Panc1 (cell line): ENCODE measurements around the gene MARS2. TPM values are rescaled to one million over a fixed set of nuclear protein-coding genes. Genes with fewer than 3 reads are reported as not detected.
A peak's percentile ranks its signal among the peaks of the same experiment; 100 is the strongest.

Experiments
- ATAC-seq: fragments of 200-7000 bp; cut with Tn5 transposase; 2 replicates; pipeline ENCODE4 v1.9.1; 2020; ENCODE audit warnings: mild to moderate bottlenecking, moderate library complexity
- BruUV-seq: library from RNA; stranded (reverse); fragments of 400-500 nt; replicated peaks from 2 replicates; lab custom pipeline; 2021; lab: Mats Ljungman, UMichigan
- CTCF ChIA-PET: fragments of 300-600 bp; sonication (Branson Sonifier 250); formaldehyde crosslinking; loops from one replicate; lab custom pipeline; 2022; ENCODE audit warnings: antibody characterized with exemption; lab: Charles Lee
- POLR2A ChIA-PET: fragments of 300-600 bp; sonication (Branson Sonifier 250); formaldehyde crosslinking; loops from one replicate; lab custom pipeline; 2022; ENCODE audit warnings: antibody characterized with exemption; lab: Charles Lee
- DNase-seq: peaks from one replicate; pipeline ENCODE4 v3.0.0-alpha.2; 2010; ENCODE audit warnings: low read depth, low spot score
- H3K27ac ChIP-seq: 2 replicates; pipeline ENCODE4 v1.5.1; 2011; ENCODE audit warnings: mild to moderate bottlenecking, low read length, inconsistent platforms
- H3K27me3 ChIP-seq: fragments of 200-500 bp; sonication (Bioruptor generic); 2 replicates; pipeline ENCODE4 v1.6.0; 2014; ENCODE audit warnings: low read length, inconsistent platforms; ENCODE audit not compliant: control insufficient read depth, insufficient read depth
- H3K36me3 ChIP-seq: fragments of 200-500 bp; sonication (Bioruptor generic); 2 replicates; pipeline ENCODE4 v1.5.1; 2014; ENCODE audit warnings: inconsistent platforms, mild to moderate bottlenecking, low read length, moderate library complexity; ENCODE audit not compliant: control insufficient read depth, insufficient read depth
- H3K4me1 ChIP-seq: 2 replicates; pipeline ENCODE4 v1.5.1; 2011; ENCODE audit warnings: inconsistent platforms, mild to moderate bottlenecking, low read length, moderate library complexity; ENCODE audit not compliant: control insufficient read depth, insufficient read depth
- H3K4me3 ChIP-seq, 2 experiments: 2 replicates each; pipeline ENCODE4 v1.5.1; 2011 to 2012; ENCODE audit warnings: low read depth in 2 of 2, low read length in 2 of 2, mild to moderate bottlenecking in 2 of 2, inconsistent platforms in 1 of 2, moderate library complexity in 1 of 2
- H3K9me3 ChIP-seq: fragments of 200-500 bp; sonication (Bioruptor generic); 2 replicates; pipeline ENCODE4 v1.5.1; 2014; ENCODE audit warnings: low read depth, mild to moderate bottlenecking, inconsistent platforms, low read length, moderate library complexity; ENCODE audit not compliant: control insufficient read depth, insufficient read depth
- POLR2AphosphoS5 ChIP-seq: IDR thresholded peaks from 2 replicates; pipeline ENCODE4 v1.6.1; 2012; ENCODE audit warnings: mild to moderate bottlenecking, low read depth, low read length, moderate library complexity
- SIN3A ChIP-seq: IDR thresholded peaks from 2 replicates; pipeline ENCODE4 v1.6.1; 2012; ENCODE audit warnings: low read depth, mild to moderate bottlenecking, low read length, moderate library complexity, borderline replicate concordance; ENCODE audit not compliant: insufficient read depth
- TCF7L2 ChIP-seq: IDR thresholded peaks from 2 replicates; pipeline ENCODE4 v1.6.1; 2011; ENCODE audit warnings: mild to moderate bottlenecking, low read depth, low read length, inconsistent platforms
- in situ Hi-C: cut with HindIII; loops from 2 replicates; pipeline ENCODE4 v1.10.0; 2016; ENCODE audit warnings: low sequenced_read_pairs, low pct_unique_long_range_greater_than_20kb
- intact Hi-C: fragments of 100-400 bp; cut with micrococcal nuclease; formaldehyde crosslinking; loops from one replicate; pipeline ENCODE4 v1.10.0; 2022; ENCODE audit not compliant: unreplicated experiment
- total RNA-seq: library from RNA; stranded (reverse); gene quantifications from one replicate; pipeline ENCODE4 v1.2.1, GENCODE V29; 2021; ENCODE audit not compliant: unreplicated experiment
- TF ChIP-seq, protein P1 (sequence below): fragments of 450-650 bp; IDR thresholded peaks from 2 replicates; pipeline ENCODE4 v1.5.1; 2017; ENCODE audit warnings: mild to moderate bottlenecking
- TF ChIP-seq, protein P2 (sequence below), 2 experiments: IDR thresholded peaks; 2 replicates each; pipeline ENCODE4 v1.6.1; 2011 to 2012; ENCODE audit warnings: low read depth in 2 of 2, control low read depth in 1 of 2, low read length in 1 of 2, mild to moderate bottlenecking in 1 of 2, moderate library complexity in 1 of 2; ENCODE audit not compliant: insufficient read depth in 1 of 2

The MARS2 gene
- total RNA-seq, 1 experiment from 2014 or later = 8.7 TPM

DNA sequence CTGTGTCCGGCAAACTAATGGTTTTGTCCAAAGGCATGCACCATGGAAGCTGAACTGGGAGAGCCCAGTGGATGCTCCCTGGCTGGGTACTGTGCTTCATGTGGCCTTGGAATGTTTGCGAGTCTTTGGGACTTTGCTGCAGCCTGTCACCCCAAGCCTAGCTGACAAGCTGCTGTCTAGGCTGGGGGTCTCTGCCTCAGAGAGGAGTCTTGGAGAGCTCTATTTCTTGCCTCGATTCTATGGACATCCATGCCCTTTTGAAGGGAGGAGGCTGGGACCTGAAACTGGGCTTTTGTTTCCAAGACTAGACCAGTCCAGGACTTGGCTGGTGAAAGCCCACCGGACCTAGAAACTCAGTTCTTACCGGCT lies 1.7 kb downstream of the MARS2 start:
- peaks cover 15% of the 10 kb centered on the region for H3K4me1 ChIP-seq
- intact Hi-C loops (loop anchor here (2.0 to 5.0 kb wide), 2 partner anchors 70 to 205 kb away; partner anchors contain the start of gene HSPE1), in situ Hi-C loops (no loop called here)
- peaks cover 6% of the 10 kb centered on the region for H3K36me3 ChIP-seq
- no peak for TF ChIP-seq SIN3A
- TF ChIP-seq, protein P1, sequence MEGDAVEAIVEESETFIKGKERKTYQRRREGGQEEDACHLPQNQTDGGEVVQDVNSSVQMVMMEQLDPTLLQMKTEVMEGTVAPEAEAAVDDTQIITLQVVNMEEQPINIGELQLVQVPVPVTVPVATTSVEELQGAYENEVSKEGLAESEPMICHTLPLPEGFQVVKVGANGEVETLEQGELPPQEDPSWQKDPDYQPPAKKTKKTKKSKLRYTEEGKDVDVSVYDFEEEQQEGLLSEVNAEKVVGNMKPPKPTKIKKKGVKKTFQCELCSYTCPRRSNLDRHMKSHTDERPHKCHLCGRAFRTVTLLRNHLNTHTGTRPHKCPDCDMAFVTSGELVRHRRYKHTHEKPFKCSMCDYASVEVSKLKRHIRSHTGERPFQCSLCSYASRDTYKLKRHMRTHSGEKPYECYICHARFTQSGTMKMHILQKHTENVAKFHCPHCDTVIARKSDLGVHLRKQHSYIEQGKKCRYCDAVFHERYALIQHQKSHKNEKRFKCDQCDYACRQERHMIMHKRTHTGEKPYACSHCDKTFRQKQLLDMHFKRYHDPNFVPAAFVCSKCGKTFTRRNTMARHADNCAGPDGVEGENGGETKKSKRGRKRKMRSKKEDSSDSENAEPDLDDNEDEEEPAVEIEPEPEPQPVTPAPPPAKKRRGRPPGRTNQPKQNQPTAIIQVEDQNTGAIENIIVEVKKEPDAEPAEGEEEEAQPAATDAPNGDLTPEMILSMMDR = no peak
- TF ChIP-seq TCF7L2 = no peak
- no peak for TF ChIP-seq POLR2AphosphoS5
- TF ChIP-seq, protein P2, sequence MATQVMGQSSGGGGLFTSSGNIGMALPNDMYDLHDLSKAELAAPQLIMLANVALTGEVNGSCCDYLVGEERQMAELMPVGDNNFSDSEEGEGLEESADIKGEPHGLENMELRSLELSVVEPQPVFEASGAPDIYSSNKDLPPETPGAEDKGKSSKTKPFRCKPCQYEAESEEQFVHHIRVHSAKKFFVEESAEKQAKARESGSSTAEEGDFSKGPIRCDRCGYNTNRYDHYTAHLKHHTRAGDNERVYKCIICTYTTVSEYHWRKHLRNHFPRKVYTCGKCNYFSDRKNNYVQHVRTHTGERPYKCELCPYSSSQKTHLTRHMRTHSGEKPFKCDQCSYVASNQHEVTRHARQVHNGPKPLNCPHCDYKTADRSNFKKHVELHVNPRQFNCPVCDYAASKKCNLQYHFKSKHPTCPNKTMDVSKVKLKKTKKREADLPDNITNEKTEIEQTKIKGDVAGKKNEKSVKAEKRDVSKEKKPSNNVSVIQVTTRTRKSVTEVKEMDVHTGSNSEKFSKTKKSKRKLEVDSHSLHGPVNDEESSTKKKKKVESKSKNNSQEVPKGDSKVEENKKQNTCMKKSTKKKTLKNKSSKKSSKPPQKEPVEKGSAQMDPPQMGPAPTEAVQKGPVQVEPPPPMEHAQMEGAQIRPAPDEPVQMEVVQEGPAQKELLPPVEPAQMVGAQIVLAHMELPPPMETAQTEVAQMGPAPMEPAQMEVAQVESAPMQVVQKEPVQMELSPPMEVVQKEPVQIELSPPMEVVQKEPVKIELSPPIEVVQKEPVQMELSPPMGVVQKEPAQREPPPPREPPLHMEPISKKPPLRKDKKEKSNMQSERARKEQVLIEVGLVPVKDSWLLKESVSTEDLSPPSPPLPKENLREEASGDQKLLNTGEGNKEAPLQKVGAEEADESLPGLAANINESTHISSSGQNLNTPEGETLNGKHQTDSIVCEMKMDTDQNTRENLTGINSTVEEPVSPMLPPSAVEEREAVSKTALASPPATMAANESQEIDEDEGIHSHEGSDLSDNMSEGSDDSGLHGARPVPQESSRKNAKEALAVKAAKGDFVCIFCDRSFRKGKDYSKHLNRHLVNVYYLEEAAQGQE (IDR thresholded peaks at IDR 0.05; ENCODE audit: insufficient read depth in 1 of 2, low read depth in 2 of 2, low read length in 1 of 2) = no peak
- ChIA-PET CTCF (interaction anchor here (0.6 kb wide), 2 partner anchors 95 to 176 kb away, joined by 3 to 5 read pairs; no protein-coding TSS in a partner anchor), POLR2A (no interaction called here)
- no peaks in the 10 kb centered on the region for H3K27me3 ChIP-seq
- DNase-seq (no peak), ATAC-seq (peak; percentile 16; the same call in 1 of the 2 replicates)
- H3K4me3 ChIP-seq = peak overlapping the region; percentile 76 to 94
- no peaks in the 10 kb centered on the region for H3K9me3 ChIP-seq
- BruUV-seq = no TSS peak
- H3K27ac ChIP-seq = peak overlapping the region; percentile 81

DNA sequence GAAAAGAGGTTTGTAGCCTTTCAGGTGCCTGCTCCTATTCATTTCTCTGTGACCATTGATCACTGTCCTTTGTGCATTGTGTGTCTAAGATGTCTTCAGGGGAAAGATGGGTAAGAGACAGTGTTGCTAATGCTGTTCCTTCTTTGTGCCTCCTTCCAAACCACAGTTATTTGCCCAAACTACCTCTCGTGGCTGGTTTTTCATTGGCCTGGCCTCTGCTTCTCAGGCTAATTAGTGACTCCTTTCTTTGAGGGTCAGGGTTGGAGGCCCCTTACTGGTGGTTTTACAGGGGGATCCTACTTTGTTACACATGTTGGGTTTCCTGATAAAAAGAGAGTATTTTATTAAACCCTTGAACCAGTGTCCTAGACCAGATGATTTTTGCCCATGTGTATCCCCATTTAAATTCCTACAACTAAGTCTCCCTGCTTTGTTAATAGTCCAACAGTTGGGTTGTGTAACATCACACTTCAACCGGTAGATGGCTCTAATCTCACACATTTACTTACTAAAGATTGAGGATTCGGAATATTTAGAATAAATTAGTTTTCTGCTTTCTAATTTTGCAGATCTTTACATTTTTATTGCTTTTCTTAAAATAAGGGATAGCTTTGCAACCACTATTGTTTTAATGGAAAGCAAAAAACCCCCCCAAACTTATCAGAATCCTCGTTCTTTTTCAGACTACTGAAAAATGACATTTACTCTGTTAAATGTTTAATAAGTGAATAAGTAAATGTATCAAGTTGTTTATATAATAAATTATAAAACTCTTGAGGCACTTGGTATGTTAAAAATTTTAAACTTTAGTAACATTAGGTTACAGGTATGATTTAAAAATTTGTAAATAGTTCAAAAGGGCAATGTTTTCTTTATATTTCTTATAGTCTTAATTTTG lies 2.4 kb downstream of the MARS2 start:
- in situ Hi-C loops = no loop called here
- POLR2A ChIA-PET = no interaction called here
- Histone ChIP-seq H3K4me3 (peak overlapping the region; percentile 76 to 94), H3K4me1 (peaks cover 15% of the 10 kb centered on the region), H3K27ac (peak overlapping the region; percentile 49), H3K27me3 (no peaks in the 10 kb centered on the region), H3K9me3 (no peaks in the 10 kb centered on the region), H3K36me3 (peaks cover 6% of the 10 kb centered on the region)
- no peak for TF ChIP-seq SIN3A
- TF ChIP-seq, protein P1 = peak; percentile 78
- TF ChIP-seq POLR2AphosphoS5 = no peak
- TSS peak; percentile 63 for BruUV-seq
- DNase-seq (no peak), ATAC-seq (no peak)
- CTCF ChIA-PET = interaction anchor here (0.6 kb wide), 1 partner anchor 95 kb away, joined by 5 read pairs; no protein-coding TSS in a partner anchor
- intact Hi-C loops = loop anchor here (2.0 to 5.0 kb wide), 2 partner anchors 69 to 205 kb away; partner anchors contain the start of gene HSPE1
